CD4-positive, CD25-positive, alpha-beta regulatory T cell (primary cell): Measurements from ENCODE around the gene PDE8B. TPM values are rescaled to one million over a fixed set of nuclear protein-coding genes. Genes with fewer than 3 reads are reported as not detected.
A peak's percentile ranks its signal among the peaks of the same experiment; 100 is the strongest.

Experiments used
- ATAC-seq, 2 donors: fragments of 150-1000 bp; cut with Tn5 transposase; one replicate each; pipeline ENCODE4 v1.10.0; 2021; ENCODE audit warnings: low read depth in 2 of 2, moderate number of reproducible peaks in 2 of 2, moderate library complexity in 1 of 2
- DNase-seq, 3 donors: peaks; one replicate each; pipeline versions ENCODE4 v3.0.0 to v3.0.0-alpha.2; 2012 to 2022; ENCODE audit warnings: mixed read lengths in 1 of 3
- H3K27ac ChIP-seq: one replicate; pipeline ENCODE4 v1.7.0; 2013; ENCODE audit warnings: mild to moderate bottlenecking, low read length; ENCODE audit not compliant: insufficient read depth, poor library complexity, severe bottlenecking
- H3K27me3 ChIP-seq: one replicate; pipeline ENCODE4 v1.7.0; 2013; ENCODE audit warnings: low read length; ENCODE audit not compliant: control insufficient read depth, insufficient read depth
- H3K36me3 ChIP-seq: one replicate; pipeline ENCODE4 v1.7.0; 2013; ENCODE audit warnings: mild to moderate bottlenecking, low read length, moderate library complexity; ENCODE audit not compliant: control insufficient read depth, insufficient read depth
- H3K4me1 ChIP-seq: 2 replicates; pipeline ENCODE4 v1.7.0; 2013; ENCODE audit warnings: mild to moderate bottlenecking, low read length; ENCODE audit not compliant: insufficient read depth, control insufficient read depth, poor library complexity, severe bottlenecking
- H3K4me3 ChIP-seq: one replicate; pipeline ENCODE4 v1.7.0; 2013; ENCODE audit warnings: low read depth, mild to moderate bottlenecking, low read length, moderate library complexity
- H3K9me3 ChIP-seq, 2 experiments: 1 replicate in 1 of 2; 2 replicates in 1 of 2; pipeline ENCODE4 v1.7.0; 2013; ENCODE audit warnings: low read length in 2 of 2, mild to moderate bottlenecking in 1 of 2, moderate library complexity in 1 of 2; ENCODE audit not compliant: control insufficient read depth in 2 of 2
- H3K27ac Mint-ChIP-seq, 3 donors: one replicate each; pipeline ENCODE4 v1.8.0; 2020 to 2022; ENCODE audit warnings: mild to moderate bottlenecking in 3 of 3, mixed read lengths in 3 of 3, moderate library complexity in 2 of 3
- H3K27me3 Mint-ChIP-seq: one replicate; pipeline ENCODE4 v1.8.0; 2022; ENCODE audit warnings: mild to moderate bottlenecking, mixed read lengths
- H3K36me3 Mint-ChIP-seq: one replicate; pipeline ENCODE4 v1.8.0; 2020; ENCODE audit warnings: mixed read lengths
- H3K4me1 Mint-ChIP-seq, 4 donors: one replicate each; pipeline ENCODE4 v1.8.0; 2020 to 2022; ENCODE audit warnings: mixed read lengths in 4 of 4, mild to moderate bottlenecking in 1 of 4
- H3K4me3 Mint-ChIP-seq, 4 donors: one replicate each; pipeline ENCODE4 v1.8.0; 2020 to 2022; ENCODE audit warnings: mild to moderate bottlenecking in 4 of 4, mixed read lengths in 4 of 4, moderate library complexity in 3 of 4
- H3K9me3 Mint-ChIP-seq, 7 donors: one replicate each; pipeline ENCODE4 v1.8.0; 2020 to 2022; ENCODE audit warnings: mixed read lengths in 7 of 7, mild to moderate bottlenecking in 3 of 7, moderate library complexity in 2 of 7
- polyA plus RNA-seq, 4 donors: library from polyadenylated mRNA; unstranded; fragments of 300-500 nt; fragmentation: Illumina TruSeq; gene quantifications; one replicate each; pipeline ENCODE4 v1.2.3, GENCODE V29; 2021
- total RNA-seq: library from RNA; stranded (reverse); gene quantifications from one replicate; pipeline ENCODE4 v1.2.3, GENCODE V29; 2022

Gene PDE8B
- total and polyA plus RNA-seq, 5 donors from 2014 or later = 0.03 to 0.09 TPM; not detected in 3

DNA sequence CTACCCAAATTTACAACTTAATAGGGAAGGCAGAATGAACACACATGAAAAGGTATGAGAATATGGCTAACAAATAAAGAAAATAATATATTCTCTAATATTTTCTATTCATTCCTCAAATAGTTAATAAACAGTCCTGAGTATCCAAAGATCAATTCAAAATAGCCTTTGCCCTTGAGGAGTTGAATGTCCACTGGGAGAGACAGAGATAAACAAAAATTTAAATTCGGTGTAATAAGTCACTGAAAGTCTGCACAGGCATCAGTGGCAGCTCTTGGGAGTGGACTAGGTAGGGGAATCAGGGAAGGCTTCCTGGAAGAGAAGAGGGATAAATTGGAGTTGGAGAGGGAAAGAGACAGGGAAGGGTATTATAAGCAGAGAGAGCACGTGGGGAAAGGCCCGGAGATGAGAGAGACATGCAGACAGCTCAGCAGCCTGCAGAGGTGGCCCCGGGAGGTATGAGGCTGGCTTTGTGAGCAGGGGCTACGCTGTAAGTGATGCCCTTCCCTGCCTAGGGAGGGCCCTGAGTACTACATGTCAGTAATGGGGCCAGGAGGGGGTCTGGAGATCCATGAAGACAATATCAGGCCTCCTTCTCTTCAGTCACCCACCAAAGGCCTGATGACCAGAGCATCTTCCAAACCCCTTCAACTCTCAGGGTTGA lies 137.1 kb downstream of the PDE8B start:
- no peaks in the 10 kb centered on the region for H3K4me1 ChIP-seq
- no peaks in the 10 kb centered on the region for H3K9me3 Mint-ChIP-seq

GRCh38 chr5:77353251-77353650 lies 142.8 kb downstream of the PDE8B start:
- no peak overlapping the region for H3K4me3 ChIP-seq
- no peaks in the 10 kb centered on the region for H3K27me3 ChIP-seq
- H3K4me3 Mint-ChIP-seq = no peak overlapping the region
- DNase-seq = no peak
- no peaks in the 10 kb centered on the region for H3K36me3 ChIP-seq
- no peaks in the 10 kb centered on the region for H3K4me1 ChIP-seq
- H3K4me1 Mint-ChIP-seq = peaks cover 0 to 9% (median 1%) of the 10 kb centered on the region in 4 donors
- H3K27ac Mint-ChIP-seq = no peak overlapping the region
- peaks cover 9% of the 10 kb centered on the region for H3K27me3 Mint-ChIP-seq
- H3K27ac ChIP-seq = no peak overlapping the region
- ATAC-seq = no peak
- no peaks in the 10 kb centered on the region for H3K36me3 Mint-ChIP-seq
- H3K9me3 Mint-ChIP-seq = no peaks in the 10 kb centered on the region
- H3K9me3 ChIP-seq = no peaks in the 10 kb centered on the region

More for the DNA sequence above, 137.1 kb downstream of the PDE8B start:
- Mint-ChIP-seq H3K36me3 (no peaks in the 10 kb centered on the region), H3K4me3 (no peak overlapping the region), H3K4me1 (no peaks in the 10 kb centered on the region), H3K27me3 (peaks cover 5% of the 10 kb centered on the region), H3K27ac (no peak overlapping the region)
- Histone ChIP-seq H3K27me3 (no peaks in the 10 kb centered on the region), H3K4me3 (no peak overlapping the region), H3K27ac (no peak overlapping the region), H3K36me3 (no peaks in the 10 kb centered on the region), H3K9me3 (no peaks in the 10 kb centered on the region)
- ATAC-seq = no peak
- DNase-seq = no peak

DNA sequence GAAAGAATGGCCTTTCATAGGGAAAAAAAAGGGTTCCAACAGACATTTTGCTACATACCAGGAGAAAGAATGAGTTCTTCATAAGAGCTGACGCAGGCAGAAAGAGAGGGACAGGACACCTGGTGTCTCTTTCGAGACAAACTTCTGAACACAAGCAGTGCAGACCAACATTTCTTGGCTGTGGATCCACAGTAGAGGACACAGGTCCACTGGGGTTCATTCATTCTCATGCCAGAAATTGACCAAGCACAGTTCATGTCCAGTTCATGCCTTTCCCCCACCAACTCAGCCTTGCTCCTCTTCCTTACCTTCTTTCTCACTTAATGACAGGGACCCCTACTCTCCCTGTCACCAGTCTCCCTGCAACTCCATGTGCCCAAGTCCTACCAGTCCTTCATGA lies 144.0 kb downstream of the PDE8B start:
- Mint-ChIP-seq H3K4me3 (no peak overlapping the region), H3K9me3 (no peaks in the 10 kb centered on the region), H3K4me1 (peaks cover 0 to 9% (median 1%) of the 10 kb centered on the region in 4 donors), H3K27me3 (peaks cover 5% of the 10 kb centered on the region), H3K36me3 (no peaks in the 10 kb centered on the region), H3K27ac (peak overlapping the region in 1 of 3 donors; percentile 17)
- Histone ChIP-seq H3K27me3 (no peaks in the 10 kb centered on the region), H3K27ac (no peak overlapping the region), H3K9me3 (no peaks in the 10 kb centered on the region), H3K4me3 (no peak overlapping the region), H3K4me1 (no peaks in the 10 kb centered on the region), H3K36me3 (no peaks in the 10 kb centered on the region)
- ATAC-seq (no peak), DNase-seq (no peak)

- H3K27me3 ChIP-seq = no peaks in the 10 kb centered on the region
- H3K27ac ChIP-seq = no peak overlapping the region
- Mint-ChIP-seq H3K4me3 (no peak overlapping the region), H3K9me3 (no peaks in the 10 kb centered on the region), H3K27me3 (peaks cover 4% of the 10 kb centered on the region), H3K27ac (no peak overlapping the region), H3K4me1 (peaks cover 0 to 9% (median 1%) of the 10 kb centered on the region in 4 donors), H3K36me3 (no peaks in the 10 kb centered on the region)
- no peak for ATAC-seq
- no peaks in the 10 kb centered on the region for H3K9me3 ChIP-seq
- H3K36me3 ChIP-seq = no peaks in the 10 kb centered on the region
- H3K4me1 ChIP-seq = no peaks in the 10 kb centered on the region
- peak in 1 of 3 donors; percentile 18 for DNase-seq
- H3K4me3 ChIP-seq = no peak overlapping the region
These were observed 144.6 kb downstream of the PDE8B start for GRCh38 chr5:77355080-77355479.

DNA sequence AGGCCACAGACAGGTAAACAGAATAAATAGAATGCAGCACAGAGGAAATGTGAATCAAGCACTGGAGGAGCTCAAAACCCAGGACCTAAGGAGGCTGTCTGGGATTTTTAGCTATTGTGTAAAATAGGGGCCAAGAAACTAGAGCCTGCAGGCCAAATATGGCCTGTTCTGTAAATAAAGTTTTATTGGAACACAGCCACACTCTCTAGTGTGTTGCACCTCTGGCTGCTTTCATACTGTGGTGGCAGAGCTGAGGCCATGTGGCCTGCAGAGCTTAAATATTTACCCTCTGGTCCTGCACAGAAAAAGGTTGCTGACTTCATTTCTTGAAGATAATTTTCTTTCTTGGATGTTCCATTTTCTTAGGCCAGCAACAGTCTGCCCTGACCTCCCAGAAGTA lies 145.3 kb downstream of the PDE8B start:
- H3K36me3 Mint-ChIP-seq = no peaks in the 10 kb centered on the region
- no peak overlapping the region for H3K4me3 ChIP-seq
- peaks cover 0 to 9% (median 1%) of the 10 kb centered on the region in 4 donors for H3K4me1 Mint-ChIP-seq
- no peaks in the 10 kb centered on the region for H3K27me3 ChIP-seq
- H3K36me3 ChIP-seq = no peaks in the 10 kb centered on the region
- H3K27ac Mint-ChIP-seq = no peak overlapping the region
- ATAC-seq (no peak), DNase-seq (no peak)
- no peaks in the 10 kb centered on the region for H3K4me1 ChIP-seq
- peaks cover 4% of the 10 kb centered on the region for H3K27me3 Mint-ChIP-seq
- no peak overlapping the region for H3K27ac ChIP-seq
- H3K9me3 ChIP-seq = no peaks in the 10 kb centered on the region
- H3K9me3 Mint-ChIP-seq = no peaks in the 10 kb centered on the region
- H3K4me3 Mint-ChIP-seq = no peak overlapping the region

GRCh38 chr5:77356740-77357139 lies 146.3 kb downstream of the PDE8B start:
- no peak overlapping the region for H3K27ac ChIP-seq
- peaks cover 0 to 9% (median 1%) of the 10 kb centered on the region in 4 donors for H3K4me1 Mint-ChIP-seq
- no peaks in the 10 kb centered on the region for H3K9me3 ChIP-seq
- no peaks in the 10 kb centered on the region for H3K9me3 Mint-ChIP-seq
- H3K36me3 Mint-ChIP-seq = no peaks in the 10 kb centered on the region
- no peak overlapping the region for H3K4me3 ChIP-seq
- H3K27me3 ChIP-seq = no peaks in the 10 kb centered on the region
- H3K4me1 ChIP-seq = no peaks in the 10 kb centered on the region
- ATAC-seq = peak; percentile 28 to 40
- DNase-seq = peak in 1 of 3 donors; percentile 70
- H3K4me3 Mint-ChIP-seq = no peak overlapping the region
- H3K27ac Mint-ChIP-seq = peak overlapping the region in 1 of 3 donors; percentile 16
- peaks cover 4% of the 10 kb centered on the region for H3K27me3 Mint-ChIP-seq
- no peaks in the 10 kb centered on the region for H3K36me3 ChIP-seq

GRCh38 chr5:77358255-77359205 lies 148.1 kb downstream of the PDE8B start:
- no peaks in the 10 kb centered on the region for H3K9me3 Mint-ChIP-seq
- H3K27ac ChIP-seq = no peak overlapping the region
- H3K4me3 ChIP-seq = no peak overlapping the region
- H3K4me1 Mint-ChIP-seq = peaks cover 0 to 9% (median 1%) of the 10 kb centered on the region in 4 donors
- H3K4me1 ChIP-seq = no peaks in the 10 kb centered on the region
- ATAC-seq (no peak), DNase-seq (no peak)
- no peaks in the 10 kb centered on the region for H3K36me3 ChIP-seq
- H3K27me3 ChIP-seq = no peaks in the 10 kb centered on the region
- peaks cover under 1% of the 10 kb centered on the region for H3K27me3 Mint-ChIP-seq
- H3K4me3 Mint-ChIP-seq = no peak overlapping the region
- no peaks in the 10 kb centered on the region for H3K36me3 Mint-ChIP-seq
- no peak overlapping the region for H3K27ac Mint-ChIP-seq
- H3K9me3 ChIP-seq = no peaks in the 10 kb centered on the region
